Measurements from ENCODE around the gene SLC16A9.

DNA sequence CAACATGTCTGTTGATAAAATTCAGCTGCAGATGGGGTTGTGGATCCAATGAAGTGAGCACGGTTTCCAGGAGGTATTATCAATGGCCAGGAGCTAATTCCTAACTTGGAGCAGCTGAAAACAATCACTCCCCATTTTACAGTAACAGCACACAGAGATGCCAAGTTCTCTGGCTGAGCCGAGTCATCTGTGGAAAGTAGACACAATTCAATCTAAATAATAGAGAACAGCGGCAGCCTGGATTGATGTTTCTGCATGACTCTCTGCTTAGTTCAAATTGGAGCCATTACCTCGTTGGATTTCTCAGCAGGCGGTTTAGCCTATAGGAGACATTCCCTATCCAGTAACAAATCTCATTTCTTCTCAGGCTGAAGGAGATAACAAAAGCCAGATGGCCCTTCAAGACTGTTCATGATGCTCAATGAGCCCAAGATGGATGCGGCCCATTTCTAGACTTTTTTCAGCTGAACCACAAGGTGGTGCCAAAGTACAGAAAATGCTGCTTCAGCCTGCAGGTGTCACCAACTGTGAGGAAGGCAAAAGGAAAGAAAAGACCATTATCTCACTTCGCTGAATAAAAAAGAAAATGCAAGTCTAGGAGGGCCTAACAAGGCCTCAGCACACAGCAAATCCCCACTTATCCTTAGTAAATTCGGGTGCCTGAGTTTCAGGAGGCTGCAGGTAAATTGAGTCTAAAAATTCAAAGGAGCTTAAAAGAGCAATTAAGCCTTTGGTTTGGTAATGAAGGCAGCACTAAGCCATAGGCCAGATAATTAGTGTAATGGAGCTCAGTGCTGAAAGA lies 83.7 kb downstream of the SLC16A9 start:
- TF ChIP-seq, protein P1, sequence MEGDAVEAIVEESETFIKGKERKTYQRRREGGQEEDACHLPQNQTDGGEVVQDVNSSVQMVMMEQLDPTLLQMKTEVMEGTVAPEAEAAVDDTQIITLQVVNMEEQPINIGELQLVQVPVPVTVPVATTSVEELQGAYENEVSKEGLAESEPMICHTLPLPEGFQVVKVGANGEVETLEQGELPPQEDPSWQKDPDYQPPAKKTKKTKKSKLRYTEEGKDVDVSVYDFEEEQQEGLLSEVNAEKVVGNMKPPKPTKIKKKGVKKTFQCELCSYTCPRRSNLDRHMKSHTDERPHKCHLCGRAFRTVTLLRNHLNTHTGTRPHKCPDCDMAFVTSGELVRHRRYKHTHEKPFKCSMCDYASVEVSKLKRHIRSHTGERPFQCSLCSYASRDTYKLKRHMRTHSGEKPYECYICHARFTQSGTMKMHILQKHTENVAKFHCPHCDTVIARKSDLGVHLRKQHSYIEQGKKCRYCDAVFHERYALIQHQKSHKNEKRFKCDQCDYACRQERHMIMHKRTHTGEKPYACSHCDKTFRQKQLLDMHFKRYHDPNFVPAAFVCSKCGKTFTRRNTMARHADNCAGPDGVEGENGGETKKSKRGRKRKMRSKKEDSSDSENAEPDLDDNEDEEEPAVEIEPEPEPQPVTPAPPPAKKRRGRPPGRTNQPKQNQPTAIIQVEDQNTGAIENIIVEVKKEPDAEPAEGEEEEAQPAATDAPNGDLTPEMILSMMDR (IDR thresholded peaks at IDR 0.05; ENCODE audit: low read length): peak; percentile 87
- TF ChIP-seq EZH2 (IDR thresholded peaks at IDR 0.05; ENCODE audit: borderline replicate concordance, low read length): no peak
